H1 (cell line): ENCODE data around the gene AP2B1. TPM values are rescaled to one million over a fixed set of nuclear protein-coding genes. Genes with fewer than 3 reads are reported as not detected.

Source experiments
- CTCF ChIA-PET: fragments of 300-600 bp; sonication (Branson Sonifier 250); formaldehyde crosslinking; loops from one replicate; lab custom pipeline; 2021; ENCODE audit not compliant: partially characterized antibody; lab: Charles Lee
- POLR2A ChIA-PET: fragments of 300-600 bp; sonication (Branson Sonifier 250); formaldehyde crosslinking; loops from one replicate; lab custom pipeline; 2021; ENCODE audit warnings: inconsistent platforms; ENCODE audit not compliant: partially characterized antibody; lab: Charles Lee
- DNase-seq, 2 experiments: peaks; one replicate each; pipeline versions ENCODE4 v3.0.0 to v3.0.0-alpha.2; 2010 to 2022; ENCODE audit warnings: low spot score in 2 of 2, low read depth in 1 of 2, mixed read lengths in 1 of 2
- FAIRE-seq: peaks from 2 replicates; lab custom pipeline; 2011; peaks lifted over from hg19 to GRCh38; lab: Jason Lieb, UNC
- H2AFZ ChIP-seq: 2 replicates; pipeline ENCODE4 v1.8.1; 2012; ENCODE audit warnings: low read length, inconsistent platforms
- H2AK5ac ChIP-seq: 2 replicates; pipeline ENCODE4 v1.6.1; 2013; ENCODE audit warnings: low read depth, low read length
- H2BK120ac ChIP-seq: replicated peaks from 2 replicates; pipeline ENCODE3; 2013; ENCODE audit warnings: low read depth, low read length, inconsistent platforms
- H2BK12ac ChIP-seq: 2 replicates; pipeline ENCODE4 v1.6.1; 2013; ENCODE audit warnings: low read depth, low read length
- H2BK15ac ChIP-seq: 2 replicates; pipeline ENCODE4 v1.6.1; 2013; ENCODE audit warnings: low read length
- H2BK20ac ChIP-seq: 2 replicates; pipeline ENCODE4 v1.6.1; 2013; ENCODE audit warnings: low read length
- H2BK5ac ChIP-seq: 2 replicates; pipeline ENCODE4 v1.6.1; 2013; ENCODE audit warnings: low read depth, low read length
- H3K14ac ChIP-seq: 2 replicates; pipeline ENCODE4 v1.6.1; 2013; ENCODE audit warnings: inconsistent platforms; ENCODE audit not compliant: insufficient read length
- H3K18ac ChIP-seq: 2 replicates; pipeline ENCODE4 v1.6.1; 2013; ENCODE audit warnings: low read length; ENCODE audit errors: extremely low read depth
- H3K23ac ChIP-seq: 2 replicates; pipeline ENCODE4 v1.6.1; 2013; ENCODE audit warnings: inconsistent platforms; ENCODE audit not compliant: insufficient read length
- H3K23me2 ChIP-seq: 2 replicates; pipeline ENCODE4 v1.6.1; 2013; ENCODE audit warnings: low read depth, low read length
- H3K27ac ChIP-seq: 2 replicates; pipeline ENCODE4 v1.6.1; 2011; ENCODE audit warnings: low read depth, low read length, inconsistent platforms
- H3K27me3 ChIP-seq, 4 experiments: replicated peaks in 1 of 4; 1 replicate in 1 of 4; 2 replicates in 3 of 4; pipeline versions ENCODE4 v1.6.1 to v1.8.1; 2011 to 2013; ENCODE audit warnings: low read length in 3 of 4, mild to moderate bottlenecking in 3 of 4, inconsistent platforms in 2 of 4, mixed read lengths in 2 of 4, moderate library complexity in 1 of 4; ENCODE audit not compliant: control insufficient read depth in 3 of 4, insufficient read depth in 3 of 4; ENCODE audit errors: extremely low read depth in 1 of 4
- H3K36me3 ChIP-seq, 4 experiments: 2 replicates each; pipeline versions ENCODE4 v1.6.1 to v1.8.1; 2011 to 2013; ENCODE audit warnings: mild to moderate bottlenecking in 4 of 4, low read length in 3 of 4, moderate library complexity in 2 of 4, control low read depth in 1 of 4, inconsistent platforms in 1 of 4; ENCODE audit not compliant: insufficient read depth in 4 of 4, control insufficient read depth in 2 of 4
- H3K4ac ChIP-seq: replicated peaks from 2 replicates; pipeline ENCODE3; 2013; ENCODE audit warnings: low read length, low read depth, mixed read lengths, inconsistent platforms; ENCODE audit not compliant: insufficient read length
- H3K4me1 ChIP-seq, 4 experiments: replicated peaks in 1 of 4; 1 replicate in 1 of 4; 2 replicates in 3 of 4; pipeline versions ENCODE4 v1.6.1 to v1.8.1; 2011 to 2013; ENCODE audit warnings: low read length in 3 of 4, inconsistent platforms in 2 of 4, mixed read lengths in 1 of 4; ENCODE audit not compliant: insufficient read depth in 4 of 4, control insufficient read depth in 3 of 4
- H3K4me2 ChIP-seq, 2 experiments: 2 replicates each; pipeline versions ENCODE4 v1.6.1 to v1.8.1; 2011 to 2013; ENCODE audit warnings: low read depth in 2 of 2, low read length in 2 of 2, control low read depth in 1 of 2, inconsistent platforms in 1 of 2, mild to moderate bottlenecking in 1 of 2; ENCODE audit not compliant: insufficient read depth in 1 of 2
- H3K4me3 ChIP-seq, 4 experiments: fragments of 200-600, 300-600 bp in 1 of 4; sonication (generic), shearing (Covaris generic), sonication (Bioruptor Twin) in 1 of 4; 2 replicates each; pipeline versions ENCODE4 v1.5.1 to v1.8.1; 2011 to 2016; ENCODE audit warnings: low read length in 4 of 4, low read depth in 3 of 4, control low read depth in 2 of 4, inconsistent platforms in 2 of 4, mild to moderate bottlenecking in 2 of 4, mixed read lengths in 1 of 4, moderate library complexity in 1 of 4; ENCODE audit not compliant: insufficient read depth in 2 of 4; ENCODE audit errors: extremely low read depth in 1 of 4
- H3K56ac ChIP-seq: replicated peaks from 2 replicates; pipeline ENCODE3; 2013; ENCODE audit warnings: low read depth, mild to moderate bottlenecking, mixed read lengths, low read length, inconsistent platforms; ENCODE audit not compliant: insufficient read length
- H3K79me1 ChIP-seq: 2 replicates; pipeline ENCODE4 v1.6.1; 2013; ENCODE audit warnings: low read depth, low read length, control low read depth
- H3K79me2 ChIP-seq, 2 experiments: 2 replicates each; pipeline versions ENCODE4 v1.6.1 to v1.8.1; 2012 to 2013; ENCODE audit warnings: low read length in 2 of 2, mild to moderate bottlenecking in 2 of 2, inconsistent platforms in 1 of 2; ENCODE audit not compliant: insufficient read depth in 2 of 2, control insufficient read depth in 1 of 2
- H3K9ac ChIP-seq, 4 experiments: replicated peaks in 1 of 4; 1 replicate in 1 of 4; 2 replicates in 3 of 4; pipeline versions ENCODE4 v1.6.1 to v1.8.1; 2011 to 2013; ENCODE audit warnings: low read depth in 3 of 4, low read length in 3 of 4, control low read depth in 2 of 4, mild to moderate bottlenecking in 2 of 4, moderate library complexity in 2 of 4, inconsistent platforms in 1 of 4; ENCODE audit errors: extremely low read depth in 1 of 4
- H3K9me3 ChIP-seq, 2 experiments: 2 replicates each; pipeline versions ENCODE4 v1.6.1 to v1.8.1; 2012 to 2013; ENCODE audit warnings: mild to moderate bottlenecking in 2 of 2, moderate library complexity in 2 of 2, control low read depth in 1 of 2, inconsistent platforms in 1 of 2, low read depth in 1 of 2, low read length in 1 of 2, mixed read lengths in 1 of 2; ENCODE audit not compliant: insufficient read depth in 2 of 2
- H4K20me1 ChIP-seq, 2 experiments: replicated peaks in 1 of 2; 2 replicates each; pipeline versions ENCODE3 to v1.8.1; 2011 to 2013; ENCODE audit warnings: inconsistent platforms in 2 of 2, low read length in 2 of 2, mild to moderate bottlenecking in 1 of 2; ENCODE audit not compliant: insufficient read depth in 2 of 2, control insufficient read depth in 1 of 2
- H4K5ac ChIP-seq: 2 replicates; pipeline ENCODE4 v1.6.1; 2013; ENCODE audit warnings: low read length, low read depth, mixed read lengths, inconsistent platforms; ENCODE audit not compliant: insufficient read length
- H4K8ac ChIP-seq: 2 replicates; pipeline ENCODE4 v1.8.0; 2013; ENCODE audit warnings: mild to moderate bottlenecking, moderate library complexity, low read length, inconsistent platforms; ENCODE audit not compliant: insufficient read depth; ENCODE audit errors: extremely low read depth
- H4K91ac ChIP-seq: replicated peaks from 2 replicates; pipeline ENCODE3; 2013; ENCODE audit warnings: low read length, mixed read lengths, inconsistent platforms; ENCODE audit not compliant: insufficient read length
- BCL11A ChIP-seq, 2 experiments: IDR thresholded peaks; one replicate each; pipeline ENCODE4 v1.6.1; 2011; ENCODE audit warnings: low read depth in 2 of 2, low read length in 2 of 2, mild to moderate bottlenecking in 2 of 2
- E2F6 ChIP-seq: IDR thresholded peaks from 2 replicates; pipeline ENCODE4 v1.6.1; 2012; ENCODE audit warnings: inconsistent platforms
- EP300 ChIP-seq, 2 experiments: IDR thresholded peaks; 1 replicate in 1 of 2; 2 replicates in 1 of 2; pipeline ENCODE4 v1.6.1; 2011 to 2012; ENCODE audit warnings: low read depth in 2 of 2, low read length in 2 of 2, mild to moderate bottlenecking in 2 of 2, borderline replicate concordance in 1 of 2, inconsistent platforms in 1 of 2, moderate library complexity in 1 of 2
- GABPA ChIP-seq: IDR thresholded peaks from 2 replicates; pipeline ENCODE4 v1.6.1; 2011; ENCODE audit warnings: mild to moderate bottlenecking, low read length, moderate library complexity, borderline replicate concordance; ENCODE audit not compliant: insufficient read depth
- JUN ChIP-seq: IDR thresholded peaks from 2 replicates; pipeline ENCODE4 v1.6.1; 2011; ENCODE audit warnings: low read depth, mild to moderate bottlenecking, improper control_type of control experiment, low read length
- PHF8 ChIP-seq: fragments of 200-600 bp; sonication (generic); conservative IDR thresholded peaks from 2 replicates; pipeline ENCODE4 v1.7.1; 2012; ENCODE audit warnings: low read depth, mild to moderate bottlenecking, inconsistent platforms, low read length, moderate library complexity
- RNF2 ChIP-seq: fragments of 200-900, 300-1000 bp; sonication (generic); IDR thresholded peaks from 2 replicates; pipeline ENCODE4 v1.7.1; 2016; ENCODE audit warnings: borderline replicate concordance, low read depth, mild to moderate bottlenecking, antibody characterized with exemption, low read length; ENCODE audit not compliant: poor library complexity, severe bottlenecking; ENCODE audit errors: missing control alignments
- SAP30 ChIP-seq: fragments of 300-600 bp; sonication (generic); IDR thresholded peaks from 2 replicates; pipeline ENCODE4 v1.7.1; 2012; ENCODE audit warnings: low read length, moderate library complexity, mild to moderate bottlenecking, inconsistent platforms; ENCODE audit not compliant: insufficient read depth, insufficient replicate concordance
- SP2 ChIP-seq: IDR thresholded peaks from 2 replicates; pipeline ENCODE4 v1.6.1; 2012; ENCODE audit warnings: mild to moderate bottlenecking, low read length, inconsistent platforms
- TCF12 ChIP-seq: IDR thresholded peaks from 2 replicates; pipeline ENCODE4 v1.6.1; 2011; ENCODE audit warnings: low read depth, mild to moderate bottlenecking, low read length
- USF2 ChIP-seq: IDR thresholded peaks from 2 replicates; pipeline ENCODE4 v1.6.1; 2011; ENCODE audit warnings: low read length, improper control_type of control experiment
- WGBS, 2 experiments: shearing (Covaris generic) in 1 of 2; methylation state at CpG; one replicate each; pipeline versions ENCODE4 v1.1.6 to v1.1.7; 2013 to 2015; ENCODE audit warnings: low lambda C conversion rate in 2 of 2, mixed read lengths in 2 of 2, inconsistent platforms in 1 of 2, low coverage in 1 of 2, missing lambda C conversion rate in 1 of 2; ENCODE audit not compliant: insufficient replicate concordance in 2 of 2, insufficient coverage in 1 of 2, insufficient read length in 1 of 2; ENCODE audit errors: extremely low coverage in 1 of 2, missing lambda C conversion rate in 1 of 2; 5-methylcytosine and 5-hydroxymethylcytosine counted together
- polyA plus RNA-seq, 7 experiments: library from polyadenylated mRNA; depleted of rRNA in 3 of 7; stranded (reverse) in 5 of 7; unstranded in 2 of 7; fragments of >200 nt in 5 of 7; fragments of 200-250 nt in 2 of 7; gene quantifications; 1 replicate in 5 of 7; 2 replicates in 1 of 7; 4 replicates in 1 of 7; pipeline versions ENCODE4 v1.2.1 to v1.2.3, GENCODE V29; 2011 to 2013; ENCODE audit warnings: missing spikeins in 2 of 7, mixed read lengths in 2 of 7
- total RNA-seq: library from RNA; stranded (reverse); fragmentation: NEBNext Ultra II Directional; extraction: Animal tissue kit (Norgen Biotek cat#: 25700); gene quantifications from 2 replicates; pipeline ENCODE4 v1.2.1, GENCODE V29; 2021

Gene AP2B1
- total and polyA plus RNA-seq, 2 of the 8 experiments (the other 6 are each of a cell fraction or from before 2014, with no cell fraction given), result 95.5 to 199 TPM

DNA sequence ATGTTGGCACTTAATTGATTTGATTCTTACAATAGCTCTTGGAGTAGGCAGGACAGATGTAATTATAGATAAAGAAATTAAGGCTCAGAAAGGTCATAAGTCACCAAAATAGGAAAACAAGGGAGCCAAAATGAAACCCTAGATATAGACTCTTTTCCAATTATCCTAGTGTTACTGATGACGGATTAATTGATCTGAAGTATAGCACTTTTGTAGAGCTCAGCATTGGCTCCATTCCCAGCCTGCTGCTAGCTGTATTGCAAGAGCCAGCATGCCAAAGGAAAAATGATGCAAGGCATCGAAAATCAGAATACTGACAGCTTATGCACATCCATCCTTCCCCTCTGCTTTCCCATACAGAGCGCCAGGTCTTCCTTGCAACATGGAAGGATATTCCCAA, 122.8 kb downstream of the AP2B1 start:
- WGBS, 2 experiments, result 97% methylated on average over 3 of the region's 3 CpGs; no CpG with 5 or more reads in 1 of the 2 experiments
- Histone ChIP-seq H4K8ac (no peak overlapping the region; the same call in 1 of the 2 replicates), H2BK120ac (no peak overlapping the region), H3K4ac (no peak overlapping the region), H3K27me3 (no peaks in the 10 kb centered on the region), H4K5ac (no peak overlapping the region), H3K18ac (no peak overlapping the region), H2AK5ac (no peak overlapping the region), H3K14ac (no peak overlapping the region), H3K23me2 (no peaks in the 10 kb centered on the region), H3K4me3 (no peak overlapping the region), H3K23ac (no peak overlapping the region), H3K79me1 (no peaks in the 10 kb centered on the region), H3K9me3 (no peaks in the 10 kb centered on the region), H4K20me1 (peaks cover 0 to 2% of the 10 kb centered on the region in 2 experiments), H4K91ac (no peak overlapping the region), H2BK15ac (no peak overlapping the region), H3K36me3 (peaks cover 0 to 25% (median 9%) of the 10 kb centered on the region in 4 experiments; a peak in 6 of 8 replicates), H3K27ac (no peak overlapping the region), H3K79me2 (no peaks in the 10 kb centered on the region), H3K4me2 (no peak overlapping the region), H2BK12ac (no peak overlapping the region), H3K9ac (no peak overlapping the region), H3K56ac (no peak overlapping the region), H2BK20ac (no peak overlapping the region), H2BK5ac (no peak overlapping the region), H3K4me1 (no peaks in the 10 kb centered on the region), H2AFZ (no peak overlapping the region)
- ChIA-PET POLR2A (interaction anchor here (1.0 kb wide), 1 partner anchor 8 kb away, joined by 3 read pairs; no protein-coding TSS in a partner anchor), CTCF (interaction anchor here (0.5 kb wide), 1 partner anchor 28 kb away, joined by 3 read pairs; no protein-coding TSS in a partner anchor)
- DNase-seq, result no peak
- no peak for FAIRE-seq
- TF ChIP-seq USF2 (no peak), EP300 (IDR thresholded peaks at IDR 0.05; ENCODE audit: borderline replicate concordance in 1 of 2, low read depth in 2 of 2, low read length in 2 of 2) (no peak), BCL11A (IDR thresholded peaks at IDR 0.05; ENCODE audit: low read depth in 2 of 2, low read length in 2 of 2) (no peak), SP2 (no peak), E2F6 (no peak), RNF2 (no peak), JUN (no peak), SAP30 (no peak), GABPA (no peak), TCF12 (no peak), PHF8 (no peak)
